NOMO-1 treated with dmso at 0.1 percent for 144 hours (cell line): ENCODE data around the gene KRTAP6-2.

Experiments used
- DNase-seq: peaks from one replicate; lab custom pipeline; 2025; ENCODE audit not compliant: unreplicated experiment; lab: John Stamatoyannopoulos, UW

The KRTAP6-2 gene

GRCh38 chr21:30577766-30578165, 20.9 kb downstream of the KRTAP6-2 start:
- DNase-seq = no peak

GRCh38 chr21:30567617-30568016, 31.1 kb downstream of the KRTAP6-2 start:
- no peak for DNase-seq

GRCh38 chr21:30563630-30564029, 35.1 kb downstream of the KRTAP6-2 start:
- DNase-seq = no peak

GRCh38 chr21:30563072-30563471, 35.6 kb downstream of the KRTAP6-2 start:
- no peak for DNase-seq

- DNase-seq = no peak
These were observed 36.7 kb downstream of the KRTAP6-2 start for GRCh38 chr21:30561957-30562356.

- DNase-seq = no peak
These were observed 37.3 kb downstream of the KRTAP6-2 start, which contains the start of gene KRTAP19-7 for GRCh38 chr21:30561264-30561895. KRTAP19-7 (minus strand) TSS chr21:30561314; CDS start chr21:30561289, 25 bp downstream.

- no peak for DNase-seq
These were observed 43.6 kb downstream of the KRTAP6-2 start for GRCh38 chr21:30555095-30555494.

GRCh38 chr21:30552782-30553181, 45.9 kb downstream of the KRTAP6-2 start:
- DNase-seq = no peak
